ENCODE results near the gene MPHOSPH8.

The MPHOSPH8 gene, protein sequence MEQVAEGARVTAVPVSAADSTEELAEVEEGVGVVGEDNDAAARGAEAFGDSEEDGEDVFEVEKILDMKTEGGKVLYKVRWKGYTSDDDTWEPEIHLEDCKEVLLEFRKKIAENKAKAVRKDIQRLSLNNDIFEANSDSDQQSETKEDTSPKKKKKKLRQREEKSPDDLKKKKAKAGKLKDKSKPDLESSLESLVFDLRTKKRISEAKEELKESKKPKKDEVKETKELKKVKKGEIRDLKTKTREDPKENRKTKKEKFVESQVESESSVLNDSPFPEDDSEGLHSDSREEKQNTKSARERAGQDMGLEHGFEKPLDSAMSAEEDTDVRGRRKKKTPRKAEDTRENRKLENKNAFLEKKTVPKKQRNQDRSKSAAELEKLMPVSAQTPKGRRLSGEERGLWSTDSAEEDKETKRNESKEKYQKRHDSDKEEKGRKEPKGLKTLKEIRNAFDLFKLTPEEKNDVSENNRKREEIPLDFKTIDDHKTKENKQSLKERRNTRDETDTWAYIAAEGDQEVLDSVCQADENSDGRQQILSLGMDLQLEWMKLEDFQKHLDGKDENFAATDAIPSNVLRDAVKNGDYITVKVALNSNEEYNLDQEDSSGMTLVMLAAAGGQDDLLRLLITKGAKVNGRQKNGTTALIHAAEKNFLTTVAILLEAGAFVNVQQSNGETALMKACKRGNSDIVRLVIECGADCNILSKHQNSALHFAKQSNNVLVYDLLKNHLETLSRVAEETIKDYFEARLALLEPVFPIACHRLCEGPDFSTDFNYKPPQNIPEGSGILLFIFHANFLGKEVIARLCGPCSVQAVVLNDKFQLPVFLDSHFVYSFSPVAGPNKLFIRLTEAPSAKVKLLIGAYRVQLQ

DNA sequence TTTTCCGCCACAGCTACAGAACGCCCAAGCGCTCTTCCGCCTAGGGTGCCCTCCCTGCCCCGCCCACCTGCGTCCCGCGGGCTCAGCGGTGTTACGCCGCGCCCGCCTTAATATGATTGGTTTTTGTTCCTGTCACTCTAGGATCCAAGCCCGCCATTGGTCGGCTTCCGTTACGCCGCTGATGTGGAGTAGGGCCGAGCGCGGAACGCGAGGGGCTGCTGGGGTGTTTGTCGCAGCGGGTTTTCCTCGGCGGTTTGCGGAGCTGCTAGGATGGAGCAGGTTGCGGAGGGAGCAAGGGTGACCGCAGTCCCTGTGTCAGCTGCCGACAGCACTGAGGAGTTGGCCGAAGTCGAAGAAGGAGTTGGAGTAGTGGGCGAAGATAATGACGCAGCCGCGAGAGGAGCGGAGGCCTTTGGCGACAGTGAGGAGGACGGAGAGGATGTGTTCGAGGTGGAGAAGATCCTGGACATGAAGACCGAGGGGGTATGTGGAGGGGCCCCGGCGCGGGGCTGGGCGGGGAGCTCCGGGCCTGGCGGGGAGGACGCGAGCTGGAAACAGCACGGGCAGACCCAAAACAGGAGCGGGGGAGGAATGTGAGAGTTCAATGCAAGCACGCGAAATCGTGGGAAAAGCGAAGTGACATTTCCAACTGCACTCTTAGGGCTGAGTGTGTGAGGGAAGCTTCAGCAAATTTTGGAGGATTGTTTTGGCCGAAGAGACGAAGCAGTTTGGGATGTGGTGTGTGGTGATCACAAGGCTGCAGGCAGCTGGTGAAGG lies at the start of gene MPHOSPH8:
Gene MPHOSPH8, plus strand, starts transcription at position 181 of the 777 bp plus-strand sequence. Its CDS starts 90 bp downstream, at position 271.
- peak; percentile 97 to 98 for ATAC-seq

DNA sequence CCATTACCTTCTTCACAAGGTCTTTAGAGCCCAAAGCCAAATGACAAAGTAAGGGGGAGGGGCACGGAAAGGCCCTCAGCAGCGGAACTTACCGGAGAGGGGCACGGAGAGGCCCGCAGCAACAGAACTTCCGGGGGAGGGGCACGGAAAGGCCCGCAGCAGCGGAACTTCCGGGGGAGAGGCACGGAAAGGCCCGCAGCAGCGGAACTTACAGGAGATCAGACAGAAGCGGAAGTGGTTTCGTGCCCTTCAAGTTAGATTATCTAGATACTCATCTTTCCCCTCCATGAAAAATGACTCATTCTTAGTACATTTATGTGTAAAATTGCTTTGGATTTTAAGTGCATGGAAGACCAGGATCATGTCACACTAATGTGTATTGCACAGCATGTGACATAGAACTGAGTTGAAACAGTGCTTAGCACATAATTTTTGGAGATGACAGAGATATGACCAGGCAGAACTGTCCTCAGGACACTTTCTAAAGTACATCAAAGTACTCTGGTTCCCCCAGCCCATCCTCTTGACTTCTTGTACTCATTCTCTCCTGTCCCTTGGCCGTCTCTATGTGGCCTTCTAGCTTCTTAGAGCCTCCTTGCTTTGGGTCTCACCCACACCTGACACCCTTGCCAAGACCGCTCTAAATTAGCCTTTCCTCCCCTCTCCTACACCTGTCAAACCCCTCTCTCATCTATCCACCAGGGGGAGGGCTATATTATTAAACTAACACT lies 46.4 kb upstream of the MPHOSPH8 start:
- peak; percentile 88 to 90 for ATAC-seq

DNA sequence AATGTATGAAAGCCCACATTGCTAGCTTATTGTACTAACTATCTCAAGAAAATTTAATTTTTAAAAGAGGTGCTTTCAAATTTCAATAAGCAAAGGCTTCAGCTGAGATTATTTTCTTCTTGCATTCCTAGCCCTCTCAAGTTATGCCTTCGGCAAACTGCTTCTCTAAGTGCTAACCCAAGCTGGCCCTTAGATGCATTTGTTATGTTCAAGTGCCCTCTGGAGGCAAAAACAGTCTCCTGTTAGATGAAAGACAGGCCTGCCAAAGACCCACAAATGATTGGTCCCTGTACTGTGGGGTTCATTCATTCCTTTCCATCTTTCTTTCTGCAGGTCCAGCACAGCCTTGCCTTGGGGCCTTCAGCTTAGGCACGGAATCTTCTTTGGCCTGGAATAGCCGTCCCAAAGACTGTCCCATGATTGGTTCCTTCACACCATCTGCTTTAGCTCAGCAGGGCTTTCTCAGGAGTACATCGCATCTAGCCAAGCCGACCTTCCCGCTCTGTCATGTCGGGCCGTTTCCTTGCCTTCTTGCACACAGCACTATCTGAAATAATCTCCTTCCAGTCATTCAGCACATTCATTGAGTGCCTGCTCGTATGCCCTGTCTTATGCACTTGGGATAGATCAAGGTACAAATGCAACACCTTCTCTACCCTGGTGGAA lies 45.7 kb upstream of the MPHOSPH8 start:
- ATAC-seq, result peak; percentile 51 to 55

DNA sequence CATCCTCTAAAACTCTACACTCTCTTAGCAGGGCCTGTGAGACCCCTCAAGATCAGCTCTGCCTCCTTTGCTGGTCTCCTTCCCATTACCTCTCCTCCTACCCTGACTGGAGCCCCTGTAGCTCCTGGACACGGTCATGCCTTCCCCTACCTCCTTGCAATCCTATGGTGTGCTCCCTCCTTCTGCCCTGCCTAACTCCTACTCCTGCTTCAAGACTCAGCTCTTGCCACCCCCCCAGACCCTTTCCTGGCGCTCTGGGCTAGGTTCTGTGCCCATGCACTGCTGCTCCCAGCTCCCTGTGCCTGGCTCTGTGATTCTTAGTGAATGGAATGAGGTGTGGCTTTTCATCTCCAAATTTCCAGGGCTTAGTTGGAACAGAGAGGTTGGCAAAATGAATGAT lies 44.1 kb upstream of the MPHOSPH8 start:
- ATAC-seq, result no peak

DNA sequence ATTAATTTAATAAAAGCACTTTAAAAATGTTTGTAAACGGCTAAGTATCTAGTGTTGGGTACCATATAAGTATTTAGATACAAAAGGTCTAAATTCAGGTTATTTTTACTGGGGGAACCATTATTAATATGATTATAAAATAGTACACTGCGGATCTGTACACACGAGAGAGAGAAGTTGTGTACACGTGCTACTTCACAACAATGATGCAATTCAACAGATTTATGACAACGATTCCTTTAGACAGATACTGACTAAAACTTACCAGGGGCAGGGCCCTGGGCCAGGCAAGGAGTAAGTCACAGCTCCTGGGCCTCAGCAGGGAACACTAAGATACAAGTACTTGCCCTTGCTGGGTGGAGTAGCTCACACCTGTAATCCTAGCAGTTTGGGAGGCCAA lies 43.0 kb upstream of the MPHOSPH8 start:
- no peak for ATAC-seq

DNA sequence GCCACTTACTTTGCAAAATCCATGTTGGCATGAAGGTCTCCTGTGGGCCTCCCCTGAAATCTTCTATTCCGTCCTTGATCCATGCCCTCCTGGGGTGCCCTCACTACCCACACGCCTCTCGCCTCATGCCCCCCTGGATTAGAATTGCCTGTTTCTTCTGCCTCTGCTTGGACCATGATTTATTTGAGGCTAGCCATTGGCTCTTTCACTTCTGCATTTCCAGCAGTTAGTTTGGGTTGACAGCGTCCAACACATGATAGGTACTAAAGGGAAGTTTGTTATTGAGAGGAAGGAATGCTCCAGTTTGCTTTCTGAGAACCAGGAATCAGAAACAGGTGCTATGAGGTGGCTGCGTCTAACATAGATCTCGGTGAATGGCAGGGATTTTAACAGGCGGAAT lies 41.6 kb upstream of the MPHOSPH8 start:
- ATAC-seq, result no peak

DNA sequence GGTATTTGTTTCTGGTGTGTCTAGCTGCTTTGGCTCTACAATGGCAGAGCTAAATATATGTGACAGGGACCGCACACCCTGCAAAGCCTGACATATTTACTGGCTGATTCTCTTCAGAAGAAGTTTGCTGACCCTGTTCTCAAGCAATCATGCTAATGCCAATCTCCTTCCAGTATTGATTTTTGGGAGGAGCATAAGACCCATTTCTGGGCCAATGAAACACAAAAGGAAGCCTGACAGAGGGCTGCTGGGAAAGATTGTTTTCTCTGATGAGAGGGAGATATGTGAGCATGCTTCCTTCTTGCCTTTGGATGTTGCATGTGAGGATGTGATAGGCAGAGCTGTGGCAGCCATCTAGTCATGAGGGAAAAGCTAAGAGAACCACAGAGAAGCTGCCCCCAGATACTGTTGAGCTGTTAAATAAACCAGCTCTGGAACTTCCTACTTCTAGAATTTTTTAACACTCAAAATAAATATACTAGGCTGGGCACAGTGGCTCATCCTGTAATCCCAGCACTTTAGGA lies 40.7 kb upstream of the MPHOSPH8 start:
- ATAC-seq, result no peak

DNA sequence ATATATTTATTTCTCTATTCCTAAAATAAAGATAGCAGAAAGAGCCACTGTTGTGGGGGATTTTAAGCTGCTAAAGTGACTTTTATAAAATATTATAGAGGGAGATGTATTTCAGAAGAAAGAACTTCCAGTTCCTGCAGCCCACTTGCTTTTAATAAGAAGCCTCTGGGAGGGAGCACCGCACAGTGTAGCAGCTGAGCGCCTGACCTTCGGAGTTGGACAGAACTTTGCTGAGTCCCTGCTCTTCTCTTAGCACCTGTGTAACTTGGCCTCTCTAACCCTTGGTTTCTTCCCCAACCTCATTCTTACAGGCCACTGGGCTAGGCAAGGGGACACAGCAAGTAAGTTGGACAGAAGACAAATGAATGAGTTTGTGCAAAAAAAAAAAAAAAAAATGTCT lies 37.4 kb upstream of the MPHOSPH8 start:
- no peak for ATAC-seq

DNA sequence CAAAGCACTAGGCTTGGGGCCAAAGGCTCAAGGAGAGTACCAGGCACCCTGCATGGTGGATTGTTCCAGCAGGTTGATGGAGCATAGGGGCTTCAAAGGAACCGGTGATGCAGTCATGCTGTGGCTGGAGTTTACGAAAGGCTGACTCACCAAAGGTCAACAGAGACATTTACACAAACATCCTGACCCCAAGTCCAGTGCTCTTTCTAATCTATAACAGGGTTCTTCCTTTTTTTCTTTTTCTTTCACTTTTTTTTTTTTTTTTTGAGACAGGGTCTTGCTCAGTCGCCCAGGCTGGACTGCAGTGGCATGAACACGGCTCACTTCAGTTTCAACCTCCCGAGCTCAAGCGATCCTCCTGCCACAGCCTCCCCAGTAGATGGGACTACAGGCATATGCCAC lies 36.5 kb upstream of the MPHOSPH8 start:
- no peak for ATAC-seq

DNA sequence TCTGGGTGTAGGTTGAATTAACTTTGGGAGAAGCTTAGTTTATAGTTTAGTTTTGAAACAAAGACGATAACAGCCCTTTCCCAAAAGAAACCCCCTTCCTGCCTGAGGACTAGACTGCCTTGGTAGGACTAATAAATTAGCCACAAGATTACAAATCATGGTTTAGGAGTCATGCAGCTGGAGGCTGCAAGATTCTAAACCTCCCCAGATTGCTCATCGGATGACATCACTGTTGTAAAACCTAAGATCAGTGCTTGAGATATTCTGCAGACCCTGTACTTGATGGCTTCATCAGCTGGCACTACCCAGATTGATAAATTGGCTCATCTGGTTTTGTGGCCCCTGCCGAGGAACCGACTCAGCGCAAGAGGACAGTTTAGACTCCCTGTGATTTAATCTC lies 35.9 kb upstream of the MPHOSPH8 start:
- no peak for ATAC-seq

DNA sequence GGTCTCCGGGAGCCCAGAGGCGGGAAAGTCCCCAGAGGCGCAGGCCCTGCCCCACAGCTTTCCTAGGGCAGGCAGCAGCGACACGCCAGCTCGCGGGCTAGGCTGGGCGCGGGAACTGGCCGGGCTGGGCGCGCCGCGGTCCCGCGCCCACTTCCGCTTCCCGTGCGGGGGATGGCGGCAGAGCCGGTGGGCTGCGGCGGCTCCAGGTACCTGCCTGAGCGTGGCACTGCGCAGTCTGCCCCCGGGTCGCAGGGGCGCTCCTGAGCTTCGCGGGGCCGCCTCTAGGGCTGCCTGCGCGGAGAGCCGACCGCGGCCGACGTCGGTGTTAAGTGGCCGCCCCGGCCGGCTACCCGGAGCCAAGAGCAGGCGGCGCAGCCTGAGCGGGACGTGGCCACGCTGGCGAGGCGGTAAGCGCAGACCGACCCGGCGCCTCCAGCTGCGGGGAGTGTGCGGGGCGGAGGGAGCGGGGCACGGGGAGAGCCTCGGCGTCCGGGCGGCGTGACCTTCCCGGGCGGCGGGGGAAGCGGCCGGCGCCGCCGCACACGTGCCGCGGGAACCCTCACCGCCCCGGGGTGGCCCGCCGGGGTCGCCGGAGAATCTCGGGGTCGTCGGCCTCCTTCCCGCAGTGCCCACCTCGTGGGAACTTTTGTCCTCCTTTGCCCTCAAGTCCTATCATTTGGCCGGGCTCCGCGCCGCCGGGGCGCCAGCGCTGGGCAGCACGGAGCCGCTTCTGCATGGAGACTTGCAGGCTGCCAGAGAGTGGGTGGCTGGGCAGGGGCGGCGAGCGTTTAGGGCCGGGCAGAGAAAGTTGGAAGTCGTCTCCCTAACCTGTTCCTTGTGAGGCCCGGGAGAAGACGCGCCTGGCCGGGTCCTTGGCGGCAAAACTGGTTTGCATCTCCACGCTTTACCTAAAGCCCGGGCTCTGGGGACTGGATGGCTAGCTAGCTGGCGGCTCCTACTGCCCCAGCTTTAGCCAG lies 31.4 kb upstream of the MPHOSPH8 start:
- ATAC-seq, result peak; percentile 81 to 87

DNA sequence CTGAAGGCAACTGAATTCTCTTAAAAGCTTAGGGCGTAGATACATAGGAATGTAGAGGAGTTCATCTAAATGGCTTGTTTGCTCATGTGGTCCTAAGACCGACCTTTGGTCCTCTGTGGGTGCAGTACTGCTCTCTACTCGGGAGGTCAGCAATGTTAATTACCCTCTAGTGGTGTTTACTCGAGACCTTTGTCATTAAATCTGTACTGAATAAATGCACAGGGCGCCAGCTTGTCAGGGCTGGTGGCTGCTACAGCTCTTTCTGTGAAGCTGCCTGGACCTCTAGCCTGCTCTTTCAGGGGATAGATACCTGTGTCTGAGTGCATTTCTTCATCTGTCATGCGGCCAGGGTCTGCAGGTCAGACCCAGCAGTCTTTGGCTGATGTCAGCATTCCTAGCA lies 29.2 kb upstream of the MPHOSPH8 start:
- ATAC-seq, result no peak

DNA sequence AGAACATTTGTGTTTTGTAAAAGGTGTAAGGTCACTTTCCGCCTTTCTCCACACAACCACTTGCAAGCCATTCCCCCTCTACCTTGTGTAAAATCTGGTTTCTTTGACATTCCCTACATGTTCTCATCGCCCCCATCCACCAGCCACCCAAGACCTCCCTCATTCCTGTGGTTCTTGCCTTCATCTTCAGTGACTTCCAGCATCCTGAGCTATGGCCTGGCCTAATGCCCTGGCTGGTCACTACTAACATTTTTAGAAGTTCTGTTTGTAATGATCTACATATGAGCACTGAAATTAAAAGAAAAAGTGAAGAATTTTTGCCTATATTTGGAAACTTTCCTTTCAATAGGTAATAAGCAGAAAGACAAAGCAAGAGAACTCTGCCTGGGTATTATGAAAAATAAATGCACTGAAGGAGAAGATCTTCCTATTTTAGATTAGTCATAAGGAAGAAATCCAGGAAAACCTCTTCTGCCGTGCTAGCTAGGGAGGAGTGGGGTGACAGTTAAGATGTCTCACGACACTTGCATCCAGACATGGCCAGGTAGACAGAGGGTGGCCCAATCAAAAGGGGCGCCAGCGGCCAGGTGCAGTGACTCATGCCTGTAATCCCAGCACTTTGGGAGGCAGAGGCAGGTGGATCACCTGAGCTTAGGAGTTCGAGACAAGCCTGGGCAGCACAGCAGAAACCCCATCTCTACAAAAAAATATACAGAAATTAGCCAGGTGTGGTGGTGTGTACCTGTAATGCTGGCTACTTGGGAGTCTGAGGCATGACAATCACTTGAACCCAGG lies 28.1 kb upstream of the MPHOSPH8 start:
- ATAC-seq, result no peak

DNA sequence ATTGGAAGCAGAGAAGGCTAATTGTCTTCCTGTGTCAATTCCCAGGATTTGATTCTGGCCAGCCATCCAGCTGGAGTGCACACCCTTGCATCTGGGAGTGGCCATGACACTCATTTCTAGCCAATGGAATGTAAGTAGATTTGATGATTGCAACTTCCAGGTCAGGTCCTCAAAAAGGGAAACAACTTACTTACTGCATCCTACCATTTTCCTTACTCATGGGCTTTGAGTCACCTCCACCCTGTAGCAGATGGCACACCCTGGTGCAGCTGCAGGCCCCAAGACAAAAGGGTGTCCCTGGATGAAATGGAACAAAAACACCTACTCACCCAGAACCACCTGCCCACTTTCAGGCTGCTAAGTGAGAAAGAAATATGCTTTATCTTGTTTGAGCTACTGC lies 27.3 kb upstream of the MPHOSPH8 start:
- ATAC-seq, result no peak

DNA sequence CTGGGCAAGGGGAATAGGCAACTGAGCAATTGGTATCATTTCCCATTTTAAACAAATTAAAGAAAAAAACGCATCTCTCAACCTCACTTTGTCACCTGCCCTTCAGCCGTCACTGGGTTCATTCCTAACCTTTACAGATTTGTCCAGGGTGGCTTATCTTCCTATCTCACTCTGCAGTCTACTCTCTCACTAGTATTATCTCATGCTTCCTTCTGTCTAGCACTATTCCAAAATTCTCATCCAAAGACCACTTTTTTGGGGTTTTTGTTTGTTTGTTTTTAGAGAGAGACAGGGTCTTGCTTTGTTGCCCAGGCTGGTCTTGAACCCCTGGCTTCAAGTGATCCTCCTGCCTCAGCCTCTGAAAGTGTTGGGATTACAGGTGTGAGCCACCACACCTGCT lies 26.7 kb upstream of the MPHOSPH8 start:
- no peak for ATAC-seq

DNA sequence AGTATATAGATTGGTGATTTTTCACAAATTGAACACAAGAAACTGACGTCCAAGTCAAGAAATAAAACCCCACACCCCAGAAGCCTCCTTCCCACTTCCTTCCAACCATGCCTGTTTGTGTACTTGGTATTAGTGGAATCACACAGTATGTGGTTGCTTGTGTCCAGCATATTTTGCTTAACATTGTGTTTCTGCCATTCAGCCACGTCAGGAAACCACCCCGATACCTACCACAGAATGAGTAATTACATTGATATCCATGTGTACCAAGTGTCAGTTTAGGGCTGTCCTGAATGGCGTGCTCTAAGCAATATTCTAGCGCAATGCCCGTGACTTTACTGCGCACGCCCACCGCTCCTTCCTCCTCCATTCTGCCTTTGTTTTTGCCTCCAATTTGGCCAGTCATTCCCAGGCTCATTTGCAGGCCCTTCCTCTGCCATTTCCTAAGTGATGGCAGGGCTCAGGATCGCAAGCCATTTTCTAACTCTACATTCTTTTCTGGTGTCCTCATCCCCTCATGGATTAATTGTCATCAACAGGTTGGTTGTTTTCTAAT lies 25.9 kb upstream of the MPHOSPH8 start:
- ATAC-seq, result no peak

DNA sequence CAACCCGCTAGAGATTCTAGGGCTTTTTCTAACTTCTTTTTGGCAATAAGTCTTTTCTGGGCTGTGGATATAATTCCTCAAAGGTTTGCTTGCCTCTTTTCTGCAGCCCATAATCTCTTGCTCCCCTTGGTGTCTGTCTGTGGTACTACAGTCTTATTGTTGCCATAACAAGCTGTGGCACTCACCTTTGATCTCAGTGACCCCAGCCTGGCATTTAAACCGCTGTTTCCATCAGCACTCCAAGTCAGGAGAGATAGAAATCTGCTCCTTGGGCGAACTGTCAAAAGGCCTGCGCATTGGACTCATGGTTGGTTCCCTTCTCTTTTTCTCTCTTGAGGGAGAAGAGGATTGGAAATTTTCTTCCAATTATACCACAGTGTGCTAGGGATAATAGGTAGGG lies 14.5 kb upstream of the MPHOSPH8 start:
- no peak for ATAC-seq

DNA sequence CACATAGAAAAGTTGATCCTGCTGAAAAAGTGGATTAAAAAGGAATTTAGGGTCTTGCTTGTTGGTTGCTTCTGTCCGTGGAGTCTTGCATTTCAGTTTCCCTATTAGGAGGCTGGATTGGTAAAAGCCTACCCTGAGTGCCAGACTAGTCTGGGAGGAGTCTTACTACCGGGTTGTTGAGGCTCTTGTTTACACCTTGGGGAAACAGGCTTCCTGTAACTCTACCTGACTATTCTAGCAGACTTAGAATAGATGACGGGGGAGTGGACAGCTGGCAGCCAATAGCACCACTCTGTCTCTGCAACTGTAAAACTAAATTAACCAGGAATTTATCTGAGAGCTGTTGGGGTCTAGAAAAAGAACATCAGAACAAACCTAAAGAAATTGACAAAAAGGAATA lies 11.3 kb upstream of the MPHOSPH8 start:
- no peak for ATAC-seq

DNA sequence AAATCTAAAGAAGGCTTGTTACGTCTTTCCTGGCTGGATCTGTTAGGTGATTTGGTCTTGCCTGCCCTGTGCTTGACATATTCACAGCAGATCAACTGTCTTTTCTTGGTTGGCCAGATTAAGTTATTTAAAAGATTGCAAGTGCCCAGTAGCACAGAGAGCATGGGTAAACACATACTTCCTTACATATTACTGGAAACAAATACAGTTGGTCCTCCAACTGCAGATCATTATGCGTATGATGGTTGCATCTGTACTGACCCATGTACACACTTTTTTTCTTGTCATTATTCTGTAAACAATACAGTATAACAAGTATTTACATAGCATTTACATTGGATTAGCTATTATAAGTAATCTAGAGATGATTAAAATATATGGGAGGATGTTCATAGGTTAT lies 9.2 kb upstream of the MPHOSPH8 start:
- no peak for ATAC-seq
